ENCODE measurements around the gene PRR30. TPM values are rescaled to one million over a fixed set of nuclear protein-coding genes. Genes with fewer than 3 reads are reported as not detected.
A peak's percentile ranks its signal among the peaks of the same experiment; 100 is the strongest.

The PRR30 gene
- total RNA-seq, 6 experiments from 2014 or later = not detected

DNA sequence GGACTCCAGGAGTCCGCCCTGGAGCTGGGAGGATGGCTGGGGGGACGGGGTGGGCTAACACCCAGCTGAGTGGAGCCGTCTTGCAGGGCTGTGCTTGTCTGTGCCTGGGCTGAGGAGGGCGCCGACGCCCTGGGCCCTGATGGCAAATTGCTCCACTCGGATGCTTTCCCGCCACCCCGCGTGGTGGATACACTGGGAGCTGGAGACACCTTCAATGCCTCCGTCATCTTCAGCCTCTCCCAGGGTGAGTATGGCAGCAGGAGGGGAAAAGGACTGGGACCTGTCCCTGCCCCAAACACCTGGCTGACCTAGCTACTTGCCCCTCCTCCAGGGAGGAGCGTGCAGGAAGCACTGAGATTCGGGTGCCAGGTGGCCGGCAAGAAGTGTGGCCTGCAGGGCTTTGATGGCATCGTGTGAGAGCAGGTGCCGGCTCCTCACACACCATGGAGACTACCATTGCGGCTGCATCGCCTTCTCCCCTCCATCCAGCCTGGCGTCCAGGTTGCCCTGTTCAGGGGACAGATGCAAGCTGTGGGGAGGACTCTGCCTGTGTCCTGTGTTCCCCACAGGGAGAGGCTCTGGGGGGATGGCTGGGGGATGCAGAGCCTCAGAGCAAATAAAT is 39.8 kb downstream of the PRR30 start:
- ATAC-seq (no peak), DNase-seq (no peak)
- WGBS (ENCODE audit: insufficient coverage, low coverage, low lambda C conversion rate, missing lambda C conversion rate) = 87% methylated on average over 3 of the region's 19 CpGs
- no peaks in the 10 kb centered on the region for H3K27me3 ChIP-seq
- H3K4me1 ChIP-seq = peaks cover 0 to 25% (median 11%) of the 10 kb centered on the region in 4 donors
- TF ChIP-seq, protein P1, sequence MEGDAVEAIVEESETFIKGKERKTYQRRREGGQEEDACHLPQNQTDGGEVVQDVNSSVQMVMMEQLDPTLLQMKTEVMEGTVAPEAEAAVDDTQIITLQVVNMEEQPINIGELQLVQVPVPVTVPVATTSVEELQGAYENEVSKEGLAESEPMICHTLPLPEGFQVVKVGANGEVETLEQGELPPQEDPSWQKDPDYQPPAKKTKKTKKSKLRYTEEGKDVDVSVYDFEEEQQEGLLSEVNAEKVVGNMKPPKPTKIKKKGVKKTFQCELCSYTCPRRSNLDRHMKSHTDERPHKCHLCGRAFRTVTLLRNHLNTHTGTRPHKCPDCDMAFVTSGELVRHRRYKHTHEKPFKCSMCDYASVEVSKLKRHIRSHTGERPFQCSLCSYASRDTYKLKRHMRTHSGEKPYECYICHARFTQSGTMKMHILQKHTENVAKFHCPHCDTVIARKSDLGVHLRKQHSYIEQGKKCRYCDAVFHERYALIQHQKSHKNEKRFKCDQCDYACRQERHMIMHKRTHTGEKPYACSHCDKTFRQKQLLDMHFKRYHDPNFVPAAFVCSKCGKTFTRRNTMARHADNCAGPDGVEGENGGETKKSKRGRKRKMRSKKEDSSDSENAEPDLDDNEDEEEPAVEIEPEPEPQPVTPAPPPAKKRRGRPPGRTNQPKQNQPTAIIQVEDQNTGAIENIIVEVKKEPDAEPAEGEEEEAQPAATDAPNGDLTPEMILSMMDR (IDR thresholded peaks at IDR 0.05) = no peak
- no peak for TF ChIP-seq POLR2A (IDR thresholded peaks at IDR 0.05)
- no peak overlapping the region for H3K27ac ChIP-seq
- intact Hi-C loops (cut with DNase I) = loop anchor here (10.0 kb wide), 3 partner anchors 95 to 195 kb away; partner anchors contain the start of gene DNAJC5G (in 1 of the 2)
- no peak overlapping the region for H3K4me3 ChIP-seq
- peaks cover 0 to 38% (median 15%) of the 10 kb centered on the region in 4 donors for H3K36me3 ChIP-seq
- H3K9me3 ChIP-seq = no peaks in the 10 kb centered on the region

DNA sequence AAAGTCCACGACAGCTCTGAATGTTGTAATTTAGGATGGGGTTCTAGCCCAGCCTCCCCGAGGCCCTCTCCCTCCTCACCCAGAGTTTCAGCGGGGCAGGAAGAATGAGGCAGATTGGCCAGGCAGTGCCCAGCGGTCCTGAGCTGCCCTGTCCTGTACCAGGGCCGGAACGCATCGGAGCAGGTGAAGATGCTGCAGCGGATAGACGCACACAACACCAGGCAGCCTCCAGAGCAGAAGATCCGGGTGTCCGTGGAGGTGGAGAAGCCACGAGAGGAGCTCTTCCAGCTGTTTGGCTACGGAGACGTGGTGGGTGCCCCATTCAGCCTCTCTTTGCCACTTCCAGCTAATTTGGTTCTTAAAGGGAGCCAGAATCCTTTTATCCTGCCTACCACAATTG is 41.9 kb downstream of the PRR30 start:
- TF ChIP-seq, protein P1 (IDR thresholded peaks at IDR 0.05) = no peak
- TF ChIP-seq POLR2A (IDR thresholded peaks at IDR 0.05) = no peak
- Histone ChIP-seq H3K9me3 (no peaks in the 10 kb centered on the region), H3K27me3 (no peaks in the 10 kb centered on the region), H3K4me1 (peaks cover 0 to 45% (median 18%) of the 10 kb centered on the region in 4 donors), H3K27ac (peak overlapping the region in 1 of 3 donors; percentile 90), H3K4me3 (no peak overlapping the region), H3K36me3 (peaks cover 0 to 38% (median 15%) of the 10 kb centered on the region in 4 donors)
- intact Hi-C loops (cut with DNase I) = loop anchor here (10.0 kb wide), 3 partner anchors 97 to 197 kb away; partner anchors contain the start of gene DNAJC5G (in 1 of the 2)
- DNase-seq (no peak), ATAC-seq (no peak)
- WGBS (ENCODE audit: insufficient coverage, low coverage, low lambda C conversion rate, missing lambda C conversion rate) = 77% methylated on average over 7 of the region's 14 CpGs

DNA sequence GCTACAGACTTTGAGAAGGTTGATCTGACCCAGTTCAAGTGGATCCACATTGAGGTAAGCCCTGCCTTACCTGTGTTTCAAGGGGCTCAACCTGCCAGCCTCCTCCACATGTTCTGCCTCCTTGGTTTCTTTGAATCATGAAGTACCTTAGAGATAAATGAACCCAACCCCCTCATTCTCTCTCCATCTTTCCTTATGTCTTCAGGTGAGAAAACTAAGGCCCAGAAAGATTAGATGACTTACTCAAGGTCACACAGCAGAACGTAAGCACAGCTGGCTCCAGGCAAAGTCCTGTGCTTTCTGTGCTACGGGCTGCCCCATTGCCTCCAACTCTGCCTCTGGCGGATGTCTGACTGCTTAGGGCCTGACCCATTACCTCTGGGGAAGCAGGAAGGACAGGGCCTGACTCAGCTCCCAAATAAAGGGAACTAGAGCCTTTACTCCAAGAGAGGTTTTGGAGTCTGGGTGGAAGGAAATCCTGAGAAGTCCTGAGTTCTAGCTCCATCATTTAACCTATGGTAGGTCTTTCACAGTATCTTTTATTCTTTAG is 42.4 kb downstream of the PRR30 start:
- H3K36me3 ChIP-seq = peaks cover 0 to 38% (median 15%) of the 10 kb centered on the region in 4 donors
- no peak overlapping the region for H3K4me3 ChIP-seq
- H3K27ac ChIP-seq = peak overlapping the region in 1 of 3 donors; percentile 90
- DNase-seq (no peak), ATAC-seq (no peak)
- H3K4me1 ChIP-seq = peaks cover 0 to 50% (median 20%) of the 10 kb centered on the region in 4 donors
- no peaks in the 10 kb centered on the region for H3K9me3 ChIP-seq
- intact Hi-C loops (cut with DNase I) = loop anchor here (10.0 kb wide), 3 partner anchors 98 to 198 kb away; partner anchors contain the start of gene DNAJC5G (in 1 of the 2)
- H3K27me3 ChIP-seq = no peaks in the 10 kb centered on the region
- WGBS (ENCODE audit: insufficient coverage, low coverage, low lambda C conversion rate, missing lambda C conversion rate) = 20% methylated on average over 3 of the region's 3 CpGs
- TF ChIP-seq, protein P1 (IDR thresholded peaks at IDR 0.05) = no peak
- TF ChIP-seq POLR2A (IDR thresholded peaks at IDR 0.05) = no peak

DNA sequence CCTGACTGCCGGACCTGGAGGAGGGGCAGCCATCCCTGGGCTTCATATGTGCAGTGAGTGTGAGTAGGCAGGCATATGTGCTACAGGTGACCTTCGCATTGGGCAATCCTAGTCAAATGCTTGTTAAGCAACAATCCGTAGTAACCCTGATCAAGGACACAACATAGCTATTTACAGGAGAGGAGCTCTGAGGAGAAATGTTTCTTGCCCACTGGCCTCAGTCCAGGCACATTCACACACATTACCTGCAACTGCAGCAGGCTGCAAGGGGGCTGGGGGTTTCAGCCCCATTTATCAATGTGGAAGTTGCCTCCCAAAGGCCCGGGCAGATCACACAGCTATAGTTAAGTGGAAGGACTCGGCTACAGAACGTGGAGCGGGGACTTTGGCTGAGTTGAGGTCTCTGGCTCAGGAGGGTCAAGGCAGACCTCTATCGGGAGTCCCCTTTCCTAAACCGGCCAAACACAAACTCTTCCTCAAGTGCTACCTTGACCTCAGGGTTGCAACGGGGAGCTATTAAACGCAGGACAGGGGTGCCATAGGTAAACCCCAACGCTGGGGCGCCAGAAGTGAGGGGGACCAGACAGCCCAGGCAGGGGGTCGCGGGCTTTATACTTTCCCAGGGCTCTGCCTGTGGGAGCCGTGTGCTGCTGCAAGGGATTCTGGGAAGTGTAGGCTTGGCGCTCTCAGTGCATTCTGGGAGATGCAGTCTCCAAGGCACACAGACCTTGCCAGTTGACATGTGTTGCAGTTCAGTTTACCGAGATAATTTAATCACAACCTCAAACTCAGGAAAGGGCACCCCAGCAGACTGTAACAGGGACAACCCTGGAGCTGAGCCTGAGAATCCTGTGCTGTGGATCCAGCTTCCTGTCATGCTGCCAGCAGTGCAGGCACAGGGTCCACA is 43.2 kb downstream of the PRR30 start:
- ATAC-seq (peak; percentile 47 to 66 (median 61)), DNase-seq (peak; percentile 67 to 90 (median 82))
- Histone ChIP-seq H3K27ac (peak overlapping the region; percentile 7 to 90 (median 78)), H3K4me1 (peaks cover 0 to 58% (median 20%) of the 10 kb centered on the region in 4 donors), H3K4me3 (peak overlapping the region; percentile 12 to 47 (median 29)), H3K27me3 (no peaks in the 10 kb centered on the region), H3K9me3 (no peaks in the 10 kb centered on the region), H3K36me3 (peaks cover 0 to 38% (median 15%) of the 10 kb centered on the region in 4 donors)
- intact Hi-C loops (cut with DNase I) = loop anchor here (10.0 kb wide), 3 partner anchors 99 to 199 kb away; partner anchors contain the start of gene DNAJC5G (in 1 of the 2)
- TF ChIP-seq, protein P1 (IDR thresholded peaks at IDR 0.05) = no peak
- peak; percentile 46 for TF ChIP-seq POLR2A (IDR thresholded peaks at IDR 0.05)
- 13% methylated on average over 11 of the region's 18 CpGs for WGBS (ENCODE audit: insufficient coverage, low coverage, low lambda C conversion rate, missing lambda C conversion rate)

Measured in right lobe of liver (tissue), 6 donors.